Measurements from ENCODE around the gene TBC1D3B.
"Not testable (repeated sequence)": the region's sequence is repeated elsewhere in the genome, so short reads cannot be mapped to it uniquely, and the experiment has no call there.

Gene TBC1D3B

GRCh38 chr17:36176536-36176935 lies at the start of gene TBC1D3B:
Gene TBC1D3B (minus strand): TSS chr17:36176636. CDS start chr17:36175050, 1,586 bp downstream.
- DNase-seq: not testable (repeated sequence)

GRCh38 chr17:36222967-36223366 lies 46.5 kb upstream of the TBC1D3B start:
- DNase-seq: not testable (repeated sequence)

GRCh38 chr17:36221581-36222100 lies 45.2 kb upstream of the TBC1D3B start:
- not testable (repeated sequence) for DNase-seq

GRCh38 chr17:36220737-36221580 lies 44.5 kb upstream of the TBC1D3B start:
- DNase-seq: not testable (repeated sequence)

GRCh38 chr17:36219556-36219955 lies 43.1 kb upstream of the TBC1D3B start:
- DNase-seq: not testable (repeated sequence)

- not testable (repeated sequence) for DNase-seq
Observed at GRCh38 chr17:36215406-36216308, 39.2 kb upstream of the TBC1D3B start.

- no peak for DNase-seq
Observed at GRCh38 chr17:36214918-36215317, 38.5 kb upstream of the TBC1D3B start.

- no peak for DNase-seq
Observed at GRCh38 chr17:36213695-36214094, 37.3 kb upstream of the TBC1D3B start.

- DNase-seq: no peak
Observed at GRCh38 chr17:36212966-36213365, 36.5 kb upstream of the TBC1D3B start.

- no peak for DNase-seq
Observed at GRCh38 chr17:36212272-36212605, 35.8 kb upstream of the TBC1D3B start.

- DNase-seq: not testable (repeated sequence)
Observed at GRCh38 chr17:36211484-36212271, 35.2 kb upstream of the TBC1D3B start.

GRCh38 chr17:36210439-36211211 lies 34.2 kb upstream of the TBC1D3B start, which contains the start of gene CCL4L2:
Gene CCL4L2 (plus strand): TSS chr17:36211063.
- DNase-seq: not testable (repeated sequence)

- DNase-seq: no peak
Observed at GRCh38 chr17:36209575-36209974, 33.1 kb upstream of the TBC1D3B start.

GRCh38 chr17:36207383-36207782 lies 30.9 kb upstream of the TBC1D3B start:
- not testable (repeated sequence) for DNase-seq

GRCh38 chr17:36206486-36206821 lies 30.0 kb upstream of the TBC1D3B start:
- not testable (repeated sequence) for DNase-seq

GRCh38 chr17:36205637-36206485 lies 29.4 kb upstream of the TBC1D3B start:
- DNase-seq: no peak

- DNase-seq: no peak
Observed at GRCh38 chr17:36204724-36205500, 28.5 kb upstream of the TBC1D3B start.

GRCh38 chr17:36203335-36203734 lies 26.9 kb upstream of the TBC1D3B start:
- no peak for DNase-seq

- DNase-seq: not testable (repeated sequence)
Observed at GRCh38 chr17:36201506-36201905, 25.1 kb upstream of the TBC1D3B start.

- not testable (repeated sequence) for DNase-seq
Observed at GRCh38 chr17:36201102-36201501, 24.7 kb upstream of the TBC1D3B start.

Measured in activated CD4-positive, CD25-positive, alpha-beta regulatory T cell (primary cell).